ENCODE measurements around the gene TPCN1.

GRCh38 chr12:113246478-113247122 lies 25.3 kb downstream of the TPCN1 start:
- TF ChIP-seq, protein P1, sequence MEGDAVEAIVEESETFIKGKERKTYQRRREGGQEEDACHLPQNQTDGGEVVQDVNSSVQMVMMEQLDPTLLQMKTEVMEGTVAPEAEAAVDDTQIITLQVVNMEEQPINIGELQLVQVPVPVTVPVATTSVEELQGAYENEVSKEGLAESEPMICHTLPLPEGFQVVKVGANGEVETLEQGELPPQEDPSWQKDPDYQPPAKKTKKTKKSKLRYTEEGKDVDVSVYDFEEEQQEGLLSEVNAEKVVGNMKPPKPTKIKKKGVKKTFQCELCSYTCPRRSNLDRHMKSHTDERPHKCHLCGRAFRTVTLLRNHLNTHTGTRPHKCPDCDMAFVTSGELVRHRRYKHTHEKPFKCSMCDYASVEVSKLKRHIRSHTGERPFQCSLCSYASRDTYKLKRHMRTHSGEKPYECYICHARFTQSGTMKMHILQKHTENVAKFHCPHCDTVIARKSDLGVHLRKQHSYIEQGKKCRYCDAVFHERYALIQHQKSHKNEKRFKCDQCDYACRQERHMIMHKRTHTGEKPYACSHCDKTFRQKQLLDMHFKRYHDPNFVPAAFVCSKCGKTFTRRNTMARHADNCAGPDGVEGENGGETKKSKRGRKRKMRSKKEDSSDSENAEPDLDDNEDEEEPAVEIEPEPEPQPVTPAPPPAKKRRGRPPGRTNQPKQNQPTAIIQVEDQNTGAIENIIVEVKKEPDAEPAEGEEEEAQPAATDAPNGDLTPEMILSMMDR (IDR thresholded peaks at IDR 0.05 in 2 of 3, conservative IDR thresholded peaks at IDR 0.05 in 1 of 3; ENCODE audit: borderline replicate concordance in 1 of 3, insufficient read depth in 1 of 3, low read depth in 2 of 3, low read length in 2 of 3): no peak
- no peak for TF ChIP-seq SIN3A (IDR thresholded peaks at IDR 0.05; ENCODE audit: low read depth)
- TF ChIP-seq EZH2 (IDR thresholded peaks at IDR 0.05): no peak
- TF ChIP-seq, protein P2, sequence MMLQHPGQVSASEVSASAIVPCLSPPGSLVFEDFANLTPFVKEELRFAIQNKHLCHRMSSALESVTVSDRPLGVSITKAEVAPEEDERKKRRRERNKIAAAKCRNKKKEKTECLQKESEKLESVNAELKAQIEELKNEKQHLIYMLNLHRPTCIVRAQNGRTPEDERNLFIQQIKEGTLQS (IDR thresholded peaks at IDR 0.05): no peak
- TF ChIP-seq, protein P3, sequence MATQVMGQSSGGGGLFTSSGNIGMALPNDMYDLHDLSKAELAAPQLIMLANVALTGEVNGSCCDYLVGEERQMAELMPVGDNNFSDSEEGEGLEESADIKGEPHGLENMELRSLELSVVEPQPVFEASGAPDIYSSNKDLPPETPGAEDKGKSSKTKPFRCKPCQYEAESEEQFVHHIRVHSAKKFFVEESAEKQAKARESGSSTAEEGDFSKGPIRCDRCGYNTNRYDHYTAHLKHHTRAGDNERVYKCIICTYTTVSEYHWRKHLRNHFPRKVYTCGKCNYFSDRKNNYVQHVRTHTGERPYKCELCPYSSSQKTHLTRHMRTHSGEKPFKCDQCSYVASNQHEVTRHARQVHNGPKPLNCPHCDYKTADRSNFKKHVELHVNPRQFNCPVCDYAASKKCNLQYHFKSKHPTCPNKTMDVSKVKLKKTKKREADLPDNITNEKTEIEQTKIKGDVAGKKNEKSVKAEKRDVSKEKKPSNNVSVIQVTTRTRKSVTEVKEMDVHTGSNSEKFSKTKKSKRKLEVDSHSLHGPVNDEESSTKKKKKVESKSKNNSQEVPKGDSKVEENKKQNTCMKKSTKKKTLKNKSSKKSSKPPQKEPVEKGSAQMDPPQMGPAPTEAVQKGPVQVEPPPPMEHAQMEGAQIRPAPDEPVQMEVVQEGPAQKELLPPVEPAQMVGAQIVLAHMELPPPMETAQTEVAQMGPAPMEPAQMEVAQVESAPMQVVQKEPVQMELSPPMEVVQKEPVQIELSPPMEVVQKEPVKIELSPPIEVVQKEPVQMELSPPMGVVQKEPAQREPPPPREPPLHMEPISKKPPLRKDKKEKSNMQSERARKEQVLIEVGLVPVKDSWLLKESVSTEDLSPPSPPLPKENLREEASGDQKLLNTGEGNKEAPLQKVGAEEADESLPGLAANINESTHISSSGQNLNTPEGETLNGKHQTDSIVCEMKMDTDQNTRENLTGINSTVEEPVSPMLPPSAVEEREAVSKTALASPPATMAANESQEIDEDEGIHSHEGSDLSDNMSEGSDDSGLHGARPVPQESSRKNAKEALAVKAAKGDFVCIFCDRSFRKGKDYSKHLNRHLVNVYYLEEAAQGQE (IDR thresholded peaks at IDR 0.05; ENCODE audit: low read depth): no peak
- TF ChIP-seq SP1 (IDR thresholded peaks at IDR 0.05; ENCODE audit: low read depth): no peak
- TF ChIP-seq POLR2AphosphoS5 (IDR thresholded peaks at IDR 0.05; ENCODE audit: low read depth, low read length): no peak
- TF ChIP-seq, protein P4, sequence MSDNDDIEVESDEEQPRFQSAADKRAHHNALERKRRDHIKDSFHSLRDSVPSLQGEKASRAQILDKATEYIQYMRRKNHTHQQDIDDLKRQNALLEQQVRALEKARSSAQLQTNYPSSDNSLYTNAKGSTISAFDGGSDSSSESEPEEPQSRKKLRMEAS (IDR thresholded peaks at IDR 0.05): 0 out of 2 replicates have a peak, but pooled peaks have one; percentile 1
- TF ChIP-seq EZH2phosphoT487 (IDR thresholded peaks at IDR 0.05; ENCODE audit: borderline replicate concordance): no peak
- TF ChIP-seq JUND (IDR thresholded peaks at IDR 0.05): no peak
- TF ChIP-seq POLR2A (IDR thresholded peaks at IDR 0.05; ENCODE audit: borderline replicate concordance, extremely low read depth, insufficient read depth, insufficient read length): no peak
- no peak for TF ChIP-seq RAD21 (IDR thresholded peaks at IDR 0.05; ENCODE audit: low read depth)
- TF ChIP-seq EGR1 (IDR thresholded peaks at IDR 0.05; ENCODE audit: low read depth): no peak
- TF ChIP-seq YY1 (IDR thresholded peaks at IDR 0.05; ENCODE audit: extremely low read depth, insufficient replicate concordance, low read depth, low read length): no peak

All from HCT116 (cell line).